ENCODE measurements around the gene NRG2.

GRCh38 chr5:139805545-139805944 lies 237.6 kb downstream of the NRG2 start:
- TF ChIP-seq POLR2A (IDR thresholded peaks at IDR 0.05) (no peak), EP300 (IDR thresholded peaks at IDR 0.05) (no peak), CTCF (IDR thresholded peaks at IDR 0.05) (no peak)
